ENCODE data around the gene ERVFRD-1. TPM values are rescaled to one million over a fixed set of nuclear protein-coding genes. Genes with fewer than 3 reads are reported as not detected.

Gene ERVFRD-1
- total RNA-seq, 4 donors from 2014 or later = 0.11 to 0.83 (median 0.27) TPM

GRCh38 chr6:11062083-11062482 is 49.4 kb downstream of the ERVFRD-1 start:
- Histone ChIP-seq H3K9me3 (no peaks in the 10 kb centered on the region), H3K4me1 (no peaks in the 10 kb centered on the region), H3K4me3 (no peak overlapping the region), H3K27me3 (no peaks in the 10 kb centered on the region), H3K27ac (replicated peaks in 1 of 4) (no peak overlapping the region), H3K36me3 (no peaks in the 10 kb centered on the region)
- 89% methylated on average over 4 of the region's 4 CpGs for WGBS
- DNase-seq (ENCODE audit: extremely low spot score) = no peak
- TF ChIP-seq EP300 (IDR thresholded peaks at IDR 0.05) = no peak
- TF ChIP-seq, protein P1, sequence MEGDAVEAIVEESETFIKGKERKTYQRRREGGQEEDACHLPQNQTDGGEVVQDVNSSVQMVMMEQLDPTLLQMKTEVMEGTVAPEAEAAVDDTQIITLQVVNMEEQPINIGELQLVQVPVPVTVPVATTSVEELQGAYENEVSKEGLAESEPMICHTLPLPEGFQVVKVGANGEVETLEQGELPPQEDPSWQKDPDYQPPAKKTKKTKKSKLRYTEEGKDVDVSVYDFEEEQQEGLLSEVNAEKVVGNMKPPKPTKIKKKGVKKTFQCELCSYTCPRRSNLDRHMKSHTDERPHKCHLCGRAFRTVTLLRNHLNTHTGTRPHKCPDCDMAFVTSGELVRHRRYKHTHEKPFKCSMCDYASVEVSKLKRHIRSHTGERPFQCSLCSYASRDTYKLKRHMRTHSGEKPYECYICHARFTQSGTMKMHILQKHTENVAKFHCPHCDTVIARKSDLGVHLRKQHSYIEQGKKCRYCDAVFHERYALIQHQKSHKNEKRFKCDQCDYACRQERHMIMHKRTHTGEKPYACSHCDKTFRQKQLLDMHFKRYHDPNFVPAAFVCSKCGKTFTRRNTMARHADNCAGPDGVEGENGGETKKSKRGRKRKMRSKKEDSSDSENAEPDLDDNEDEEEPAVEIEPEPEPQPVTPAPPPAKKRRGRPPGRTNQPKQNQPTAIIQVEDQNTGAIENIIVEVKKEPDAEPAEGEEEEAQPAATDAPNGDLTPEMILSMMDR (IDR thresholded peaks at IDR 0.05) = no peak
- no peak for TF ChIP-seq POLR2A (IDR thresholded peaks at IDR 0.05; ENCODE audit: low read depth)
- no peak for TF ChIP-seq POLR2AphosphoS5 (IDR thresholded peaks at IDR 0.05)
- intact Hi-C loops (cut with DNase I) = no loop called here

DNA sequence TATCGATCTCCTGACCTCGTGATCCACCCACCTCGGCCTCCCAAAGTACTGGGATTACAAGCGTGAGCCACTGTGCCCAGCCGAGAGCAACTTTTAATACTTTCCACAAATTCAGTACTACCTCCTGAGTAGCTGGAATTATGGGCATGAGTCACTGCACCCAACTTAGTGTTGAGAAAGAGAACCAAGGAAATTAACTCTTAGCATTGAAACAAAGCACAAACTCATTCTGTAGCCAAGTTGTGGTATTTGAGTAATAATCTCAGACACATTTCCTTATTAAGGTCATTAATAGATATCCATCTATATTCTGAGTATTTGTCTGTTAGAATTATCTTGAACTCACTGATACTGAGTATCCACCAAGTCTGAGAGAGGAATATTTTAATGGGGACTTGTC is 53.1 kb downstream of the ERVFRD-1 start:
- Histone ChIP-seq H3K27me3 (no peaks in the 10 kb centered on the region), H3K9me3 (no peaks in the 10 kb centered on the region), H3K4me3 (no peak overlapping the region), H3K36me3 (no peaks in the 10 kb centered on the region), H3K27ac (replicated peaks in 1 of 4) (no peak overlapping the region), H3K4me1 (no peaks in the 10 kb centered on the region)
- intact Hi-C loops (cut with DNase I) = no loop called here
- 100% methylated on average over 5 of the region's 5 CpGs for WGBS
- no peak for DNase-seq (ENCODE audit: extremely low spot score)
- TF ChIP-seq, protein P1 (IDR thresholded peaks at IDR 0.05) = no peak
- TF ChIP-seq POLR2AphosphoS5 (IDR thresholded peaks at IDR 0.05) (no peak), POLR2A (IDR thresholded peaks at IDR 0.05; ENCODE audit: low read depth) (no peak), EP300 (IDR thresholded peaks at IDR 0.05) (no peak)

DNA sequence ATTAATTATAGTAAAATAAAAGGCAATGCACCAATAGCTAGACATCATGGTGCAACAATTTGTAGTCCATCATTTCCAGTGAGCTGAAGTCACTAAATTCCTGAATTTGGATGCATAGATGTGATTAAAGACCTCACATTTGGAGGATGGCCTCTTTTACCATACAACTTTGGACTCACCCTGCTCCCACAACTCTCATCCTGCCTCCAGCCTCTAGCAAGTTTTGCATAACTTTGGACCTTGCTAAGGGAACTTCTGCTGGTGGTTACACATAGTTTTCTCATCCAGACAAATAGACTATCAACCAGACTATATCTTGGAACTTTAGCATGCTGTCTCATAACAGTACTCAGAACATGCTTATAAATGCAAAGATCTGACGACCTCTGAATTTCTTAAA is 54.7 kb downstream of the ERVFRD-1 start:
- intact Hi-C loops (cut with DNase I) = no loop called here
- WGBS = 76% methylated on average over 1 of the region's 1 CpG
- H3K4me3 ChIP-seq = no peak overlapping the region
- H3K9me3 ChIP-seq = no peaks in the 10 kb centered on the region
- H3K27ac ChIP-seq (replicated peaks in 1 of 4) = no peak overlapping the region
- H3K27me3 ChIP-seq = no peaks in the 10 kb centered on the region
- no peaks in the 10 kb centered on the region for H3K4me1 ChIP-seq
- TF ChIP-seq POLR2A (IDR thresholded peaks at IDR 0.05; ENCODE audit: low read depth) = no peak
- no peak for TF ChIP-seq POLR2AphosphoS5 (IDR thresholded peaks at IDR 0.05)
- no peak for TF ChIP-seq EP300 (IDR thresholded peaks at IDR 0.05)
- TF ChIP-seq, protein P1 (IDR thresholded peaks at IDR 0.05) = no peak
- DNase-seq (ENCODE audit: extremely low spot score) = no peak
- no peaks in the 10 kb centered on the region for H3K36me3 ChIP-seq

GRCh38 chr6:11055127-11055627 is 56.3 kb downstream of the ERVFRD-1 start:
- Histone ChIP-seq H3K4me3 (no peak overlapping the region), H3K27ac (replicated peaks in 1 of 4) (no peak overlapping the region), H3K36me3 (no peaks in the 10 kb centered on the region), H3K9me3 (no peaks in the 10 kb centered on the region), H3K4me1 (no peaks in the 10 kb centered on the region), H3K27me3 (peaks cover 0 to 5% (median 0%) of the 10 kb centered on the region in 4 donors)
- intact Hi-C loops (cut with DNase I) = no loop called here
- TF ChIP-seq, protein P1 (IDR thresholded peaks at IDR 0.05) = no peak
- TF ChIP-seq POLR2AphosphoS5 (IDR thresholded peaks at IDR 0.05) (no peak), EP300 (IDR thresholded peaks at IDR 0.05) (no peak), POLR2A (IDR thresholded peaks at IDR 0.05; ENCODE audit: low read depth) (no peak)
- 62% methylated on average over 4 of the region's 4 CpGs for WGBS
- DNase-seq (ENCODE audit: extremely low spot score) = no peak

GRCh38 chr6:11054722-11055121 is 56.8 kb downstream of the ERVFRD-1 start:
- Histone ChIP-seq H3K36me3 (no peaks in the 10 kb centered on the region), H3K9me3 (no peaks in the 10 kb centered on the region), H3K27me3 (peaks cover 0 to 7% (median 0%) of the 10 kb centered on the region in 4 donors), H3K27ac (replicated peaks in 1 of 4) (no peak overlapping the region), H3K4me3 (no peak overlapping the region), H3K4me1 (no peaks in the 10 kb centered on the region)
- no peak for DNase-seq (ENCODE audit: extremely low spot score)
- intact Hi-C loops (cut with DNase I) = no loop called here
- no peak for TF ChIP-seq EP300 (IDR thresholded peaks at IDR 0.05)
- TF ChIP-seq, protein P1 (IDR thresholded peaks at IDR 0.05) = no peak
- no peak for TF ChIP-seq POLR2A (IDR thresholded peaks at IDR 0.05; ENCODE audit: low read depth)
- no peak for TF ChIP-seq POLR2AphosphoS5 (IDR thresholded peaks at IDR 0.05)
- WGBS = 88% methylated on average over 1 of the region's 1 CpG

Data from esophagus muscularis mucosa (tissue), 4 donors.